ENCODE data around the gene IL6R.

DNA sequence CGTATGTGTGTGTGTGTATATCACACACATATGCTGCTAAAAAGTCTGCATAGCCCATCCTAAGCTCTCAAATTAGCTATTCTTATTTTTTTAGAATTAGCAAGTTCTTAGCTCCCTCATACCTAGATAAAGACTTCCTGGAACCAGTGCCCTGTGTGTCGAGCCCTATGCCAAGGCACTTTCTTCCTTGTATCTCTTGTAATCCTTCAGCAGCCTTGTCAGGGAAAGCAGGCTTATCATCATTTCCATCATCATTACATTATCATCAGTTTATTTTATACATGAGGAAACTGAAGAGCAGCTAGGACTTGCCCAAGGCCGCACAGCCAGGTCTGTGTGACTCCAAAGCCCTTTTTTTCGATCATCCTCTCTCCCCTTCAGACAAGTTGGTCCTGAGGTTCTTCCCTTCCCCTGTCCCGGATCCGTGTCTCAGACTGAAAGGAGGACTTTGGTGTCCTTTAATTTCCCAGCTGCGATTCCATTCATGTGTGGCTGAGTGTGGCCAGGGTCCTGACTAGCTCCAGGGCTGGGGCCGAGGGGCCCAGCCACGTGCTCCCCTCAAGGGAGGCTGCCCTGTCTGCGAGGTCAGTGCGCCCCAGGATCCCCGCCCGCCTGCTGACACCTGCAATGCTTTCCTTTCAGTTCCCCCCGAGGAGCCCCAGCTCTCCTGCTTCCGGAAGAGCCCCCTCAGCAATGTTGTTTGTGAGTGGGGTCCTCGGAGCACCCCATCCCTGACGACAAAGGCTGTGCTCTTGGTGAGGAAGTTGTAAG, 24.9 kb downstream of the IL6R start:
- TF ChIP-seq EP300 (IDR thresholded peaks at IDR 0.05) (no peak), POLR2A (IDR thresholded peaks at IDR 0.05) (no peak)
- TF ChIP-seq, protein P1, sequence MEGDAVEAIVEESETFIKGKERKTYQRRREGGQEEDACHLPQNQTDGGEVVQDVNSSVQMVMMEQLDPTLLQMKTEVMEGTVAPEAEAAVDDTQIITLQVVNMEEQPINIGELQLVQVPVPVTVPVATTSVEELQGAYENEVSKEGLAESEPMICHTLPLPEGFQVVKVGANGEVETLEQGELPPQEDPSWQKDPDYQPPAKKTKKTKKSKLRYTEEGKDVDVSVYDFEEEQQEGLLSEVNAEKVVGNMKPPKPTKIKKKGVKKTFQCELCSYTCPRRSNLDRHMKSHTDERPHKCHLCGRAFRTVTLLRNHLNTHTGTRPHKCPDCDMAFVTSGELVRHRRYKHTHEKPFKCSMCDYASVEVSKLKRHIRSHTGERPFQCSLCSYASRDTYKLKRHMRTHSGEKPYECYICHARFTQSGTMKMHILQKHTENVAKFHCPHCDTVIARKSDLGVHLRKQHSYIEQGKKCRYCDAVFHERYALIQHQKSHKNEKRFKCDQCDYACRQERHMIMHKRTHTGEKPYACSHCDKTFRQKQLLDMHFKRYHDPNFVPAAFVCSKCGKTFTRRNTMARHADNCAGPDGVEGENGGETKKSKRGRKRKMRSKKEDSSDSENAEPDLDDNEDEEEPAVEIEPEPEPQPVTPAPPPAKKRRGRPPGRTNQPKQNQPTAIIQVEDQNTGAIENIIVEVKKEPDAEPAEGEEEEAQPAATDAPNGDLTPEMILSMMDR (IDR thresholded peaks at IDR 0.05) = no peak
